Esophagus squamous epithelium (tissue), 5 donors: ENCODE measurements around the gene WIPF3. TPM values are rescaled to one million over a fixed set of nuclear protein-coding genes. Genes with fewer than 3 reads are reported as not detected.
"Not testable (repeated sequence)": the region's sequence is repeated elsewhere in the genome, so short reads cannot be mapped to it uniquely, and the experiment has no call there.

Source experiments
- DNase-seq: peaks from one replicate; lab custom pipeline; 2025; lab: John Stamatoyannopoulos, UW
- H3K27ac ChIP-seq, 4 donors: fragments of 200-600 bp; sonication (generic); one replicate each; pipeline ENCODE4 v1.5.1; 2016 to 2019; ENCODE audit warnings: mild to moderate bottlenecking in 1 of 4
- H3K27me3 ChIP-seq, 4 donors: fragments of 200-600 bp; sonication (generic); 1 replicate in 3 of 4; 2 replicates in 1 of 4; pipeline versions ENCODE4 v1.5.1 to v1.6.0; 2017 to 2021; ENCODE audit warnings: antibody characterized with exemption in 1 of 4
- H3K36me3 ChIP-seq, 3 donors: fragments of 200-600 bp; sonication (generic); one replicate each; pipeline ENCODE4 v1.5.1; 2016 to 2019
- H3K4me1 ChIP-seq, 3 donors: fragments of 200-600 bp; sonication (generic); one replicate each; pipeline ENCODE4 v1.5.1; 2017 to 2019
- H3K4me3 ChIP-seq, 4 donors: fragments of 200-600 bp; sonication (generic); 1 replicate in 3 of 4; 2 replicates in 1 of 4; pipeline ENCODE4 v1.5.1; 2016 to 2019; ENCODE audit warnings: mild to moderate bottlenecking in 2 of 4, moderate library complexity in 1 of 4
- H3K9me3 ChIP-seq, 3 donors: fragments of 200-600 bp; sonication (generic); one replicate each; pipeline ENCODE4 v1.5.1; 2016 to 2019
- CTCF ChIP-seq, 6 experiments: fragments of 450-650 bp in 4 of 6; fragments of 200-600 bp in 2 of 6; sonication (generic) in 2 of 6; IDR thresholded peaks; one replicate each; pipeline ENCODE4 v1.5.1; 2016 to 2019; ENCODE audit warnings: antibody characterized with exemption in 6 of 6, mild to moderate bottlenecking in 4 of 6, moderate library complexity in 4 of 6
- POLR2A ChIP-seq, 4 donors: fragments of 450-650 bp; IDR thresholded peaks; one replicate each; pipeline ENCODE4 v1.6.1; 2017; ENCODE audit warnings: antibody characterized with exemption in 4 of 4, mild to moderate bottlenecking in 4 of 4, moderate library complexity in 3 of 4
- WGBS, 2 donors: methylation state at CpG; one replicate each; pipeline ENCODE4 v1.1.5; 2018; 5-methylcytosine and 5-hydroxymethylcytosine counted together
- intact Hi-C: fragments of 100-400 bp; cut with DNase I; formaldehyde crosslinking; loops from one replicate; pipeline ENCODE4 v1.15.0; 2022
- small RNA-seq, 4 donors: library from RNA; depleted of rRNA; stranded (forward); fragments of <200 nt; gene quantifications; one replicate each; pipeline ENCODE3, GENCODE V24; 2016
- total RNA-seq, 4 donors: library from RNA; depleted of rRNA; stranded (reverse); fragments of >200 nt; gene quantifications; one replicate each; pipeline ENCODE4 v1.1.0, GENCODE V29; 2016
- donor health status: DM: yes; HTN: yes; CAD: no.

The WIPF3 gene
- total RNA-seq, 4 donors from 2014 or later: 0.18 to 1.1 (median 0.61) TPM; not detected in 1

DNA sequence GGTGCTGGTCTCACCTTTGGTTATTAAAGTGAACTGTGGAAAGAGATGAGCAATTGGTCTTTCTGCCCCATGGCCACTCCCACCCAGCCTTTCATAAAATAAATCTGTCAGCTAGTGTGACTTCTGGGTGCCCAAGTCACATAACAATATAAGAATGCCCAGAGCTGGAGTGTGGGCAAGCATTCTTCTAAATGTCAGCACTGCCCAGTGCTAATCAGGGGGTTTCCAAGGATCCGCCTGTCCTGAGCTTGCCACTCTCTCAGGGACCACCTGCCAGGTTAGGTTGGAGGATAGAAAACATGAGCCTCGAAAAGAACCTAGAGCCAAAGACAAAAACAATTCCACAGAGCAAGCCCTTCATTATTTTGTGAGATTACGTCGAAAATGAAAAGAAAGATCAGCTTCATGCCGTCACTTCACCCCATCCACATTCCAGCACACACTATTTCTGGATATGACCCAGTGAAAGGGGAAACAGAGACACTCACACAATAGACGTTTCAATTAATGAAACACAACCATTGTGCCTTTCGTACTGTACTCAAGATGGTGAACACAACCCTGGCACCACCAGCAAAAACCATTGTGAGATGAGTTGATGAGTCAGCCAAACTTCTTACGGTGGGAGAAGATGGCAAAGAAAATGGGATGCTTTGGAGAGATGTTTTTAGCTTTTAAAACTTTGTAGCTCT, 152.5 kb downstream of the WIPF3 start:
- TF ChIP-seq CTCF (IDR thresholded peaks at IDR 0.05) (no peak), POLR2A (IDR thresholded peaks at IDR 0.05) (no peak)
- no peaks in the 10 kb centered on the region for H3K9me3 ChIP-seq
- H3K27ac ChIP-seq: no peak overlapping the region
- intact Hi-C loops: no loop called here
- no peak for DNase-seq
- H3K27me3 ChIP-seq: no peaks in the 10 kb centered on the region
- WGBS, 2 donors: 91 to 94% methylated on average over 8 of the region's 8 CpGs
- peaks cover 0 to 18% (median 0%) of the 10 kb centered on the region in 3 donors for H3K36me3 ChIP-seq
- no peaks in the 10 kb centered on the region for H3K4me1 ChIP-seq
- H3K4me3 ChIP-seq: no peak overlapping the region

- DNase-seq, H3K4me3 ChIP-seq, H3K27me3 ChIP-seq, H3K9me3 ChIP-seq, H3K4me1 ChIP-seq, H3K36me3 ChIP-seq, H3K27ac ChIP-seq, intact Hi-C loops: not testable (repeated sequence)
- 90 to 100% methylated on average over 1 of the region's 19 CpGs for WGBS, 2 donors
Measured at GRCh38 chr7:29961611-29962010, 155.3 kb downstream of the WIPF3 start.

- Histone ChIP-seq H3K4me3 (no peak overlapping the region), H3K36me3 (no peaks in the 10 kb centered on the region), H3K27me3 (no peaks in the 10 kb centered on the region), H3K9me3 (no peaks in the 10 kb centered on the region), H3K4me1 (no peaks in the 10 kb centered on the region), H3K27ac (no peak overlapping the region)
- intact Hi-C loops: no loop called here
- no peak for DNase-seq
- 84 to 92% methylated on average over 1 of the region's 1 CpG for WGBS, 2 donors
- TF ChIP-seq POLR2A (IDR thresholded peaks at IDR 0.05) (no peak), CTCF (IDR thresholded peaks at IDR 0.05) (no peak)
Measured at GRCh38 chr7:29962035-29962434, 155.7 kb downstream of the WIPF3 start.

DNA sequence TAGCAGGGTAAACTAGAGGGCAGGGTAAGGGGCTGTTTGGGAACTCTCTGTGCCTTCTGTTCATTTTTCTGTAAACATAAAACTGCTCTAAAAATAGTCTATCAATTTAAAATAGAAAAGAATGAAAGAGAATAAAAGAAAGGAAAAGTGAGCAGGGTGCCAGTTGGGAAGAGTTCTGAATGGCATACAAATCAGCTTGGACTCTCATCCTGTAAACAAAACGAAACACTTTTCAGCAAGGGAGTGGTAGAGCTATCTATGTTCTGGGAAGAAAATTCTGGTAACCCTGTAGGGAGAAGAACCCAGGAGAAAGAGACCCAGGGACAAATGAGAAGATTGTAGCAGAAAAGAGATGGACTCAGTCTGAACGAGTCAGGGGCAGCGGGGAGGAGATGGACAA, 158.7 kb downstream of the WIPF3 start:
- H3K27me3 ChIP-seq: no peaks in the 10 kb centered on the region
- no peaks in the 10 kb centered on the region for H3K9me3 ChIP-seq
- 75 to 79% methylated on average over 3 of the region's 3 CpGs for WGBS, 2 donors
- intact Hi-C loops: no loop called here
- no peak overlapping the region for H3K4me3 ChIP-seq
- H3K27ac ChIP-seq: peak overlapping the region in 1 of 4 donors; percentile 29
- no peak for DNase-seq
- peaks cover 0 to 4% (median 0%) of the 10 kb centered on the region in 3 donors for H3K36me3 ChIP-seq
- peaks cover 0 to 16% (median 6%) of the 10 kb centered on the region in 3 donors for H3K4me1 ChIP-seq
- TF ChIP-seq CTCF (IDR thresholded peaks at IDR 0.05) (no peak), POLR2A (IDR thresholded peaks at IDR 0.05) (no peak)

Small RNA genes within 50 kb of the gene (small RNA-seq; reads per million reads assigned to genes)
- 0 to 0.27 (median 0) reads per million in 4 donors for gene RF01210

Other genes with a start within 250 kb of the WIPF3 start
- 1 to 10 TPM in 2 of 4 donors, under 1 TPM in 2; 0.53 to 1.6 (median 0.95) TPM for gene PRR15, start 242.7 kb upstream of the WIPF3 start, total RNA-seq
- gene SCRN1, start 183.3 kb downstream of the WIPF3 start, total RNA-seq: 10 to 100 TPM in 3 of 4 donors, 1 to 10 TPM in 1; 6.3 to 27.8 (median 20.5) TPM
- 1 to 10 TPM; 3.3 to 8.0 (median 7.5) TPM for gene FKBP14, start 220.2 kb downstream of the WIPF3 start, total RNA-seq
- 10 to 100 TPM in 1 of 4 donors, 1 to 10 TPM in 3; 5.1 to 10.5 (median 5.9) TPM for gene PLEKHA8, start 221.9 kb downstream of the WIPF3 start, total RNA-seq